ENCODE measurements around the gene TMEM213.
A peak's percentile ranks its signal among the peaks of the same experiment; 100 is the strongest.
"Not testable (repeated sequence)": the region's sequence is repeated elsewhere in the genome, so short reads cannot be mapped to it uniquely, and the experiment has no call there.

The TMEM213 gene

DNA sequence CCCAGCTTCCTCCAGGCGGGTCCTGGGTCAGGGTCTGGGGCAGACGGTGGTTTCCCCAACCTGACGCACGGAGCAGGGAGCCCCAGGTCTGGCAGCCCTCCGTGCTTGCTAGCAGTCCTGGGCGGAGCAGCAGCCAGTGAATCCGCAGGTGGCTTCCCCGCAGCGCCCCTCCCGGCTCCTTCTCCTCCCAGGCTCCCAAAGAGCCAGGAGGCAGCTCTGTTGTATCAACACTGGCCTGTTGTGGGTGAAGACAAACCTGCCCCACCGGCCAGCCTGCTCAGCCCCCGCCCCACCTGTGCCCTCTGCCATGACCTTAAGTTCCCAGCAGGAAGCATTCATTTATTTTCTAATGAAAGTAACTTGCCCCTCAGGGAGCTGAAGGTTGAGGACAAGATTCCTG lies 24.0 kb upstream of the TMEM213 start:
- TF ChIP-seq SUZ12 (IDR thresholded peaks at IDR 0.05; ENCODE audit: extremely low read depth, insufficient read depth, insufficient read length) = no peak
- no peak for TF ChIP-seq ZNF274 (IDR thresholded peaks at IDR 0.05; ENCODE audit: low read depth, low read length)
- no peak for TF ChIP-seq YY1 (IDR thresholded peaks at IDR 0.05; ENCODE audit: insufficient read depth, insufficient read length)
- no peak overlapping the region for H3K9ac ChIP-seq (ENCODE audit: insufficient read length, low read depth)
- peaks cover 40% of the 10 kb centered on the region for H3K27me3 ChIP-seq (ENCODE audit: insufficient read depth, insufficient read length)
- H3K4me3 ChIP-seq (ENCODE audit: insufficient read length, low read depth) = no peak overlapping the region
- DNase-seq (ENCODE audit: low read depth, low spot score) = peak; percentile 32
- no peaks in the 10 kb centered on the region for H3K9me3 ChIP-seq (ENCODE audit: insufficient read depth, low read length)
- H3K36me3 ChIP-seq (ENCODE audit: insufficient read depth, insufficient read length, low read length) = no peaks in the 10 kb centered on the region
- no peaks in the 10 kb centered on the region for H3K4me1 ChIP-seq (ENCODE audit: insufficient read depth, insufficient read length)

DNA sequence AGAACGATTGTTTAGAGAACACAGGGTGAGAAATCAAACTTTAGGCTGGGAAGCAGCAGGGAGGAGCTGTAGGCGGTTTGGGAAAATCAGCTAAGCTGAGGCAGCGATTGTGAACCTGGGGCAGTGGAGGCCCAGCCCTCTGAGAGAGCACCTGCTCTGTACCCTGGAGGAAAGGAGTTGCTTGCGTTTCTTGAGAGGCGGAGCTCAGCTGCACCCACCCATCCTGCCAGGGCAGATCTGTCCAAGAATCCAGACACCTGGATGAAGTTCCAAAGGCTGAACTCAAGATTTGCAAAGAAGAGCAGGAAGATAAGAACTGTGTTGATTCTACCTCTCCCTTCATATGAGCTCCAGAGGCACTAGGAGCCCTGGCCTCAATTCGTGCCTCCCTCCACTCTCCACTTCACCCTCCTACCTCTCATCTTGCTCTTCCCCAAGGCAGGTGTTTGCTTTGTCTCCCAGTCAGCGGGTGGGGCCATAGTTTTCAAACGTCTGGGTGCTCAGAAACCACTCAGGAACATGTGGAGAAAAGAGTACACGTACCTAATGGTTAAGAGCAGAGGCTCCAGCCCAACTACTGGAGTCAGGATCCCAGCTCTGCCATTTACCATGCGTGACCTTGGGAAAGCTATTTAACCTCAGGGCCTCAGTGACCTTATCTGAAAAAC lies 21.5 kb upstream of the TMEM213 start:
- no peak for TF ChIP-seq YY1 (IDR thresholded peaks at IDR 0.05; ENCODE audit: insufficient read depth, insufficient read length)
- no peak for TF ChIP-seq ZNF274 (IDR thresholded peaks at IDR 0.05; ENCODE audit: low read depth, low read length)
- no peak for TF ChIP-seq SUZ12 (IDR thresholded peaks at IDR 0.05; ENCODE audit: extremely low read depth, insufficient read depth, insufficient read length)
- H3K4me3 ChIP-seq (ENCODE audit: insufficient read length, low read depth) = no peak overlapping the region
- H3K9ac ChIP-seq (ENCODE audit: insufficient read length, low read depth) = no peak overlapping the region
- H3K4me1 ChIP-seq (ENCODE audit: insufficient read depth, insufficient read length) = no peaks in the 10 kb centered on the region
- H3K9me3 ChIP-seq (ENCODE audit: insufficient read depth, low read length) = no peaks in the 10 kb centered on the region
- no peak for DNase-seq (ENCODE audit: low read depth, low spot score)
- H3K27me3 ChIP-seq (ENCODE audit: insufficient read depth, insufficient read length) = peaks cover 29% of the 10 kb centered on the region
- no peaks in the 10 kb centered on the region for H3K36me3 ChIP-seq (ENCODE audit: insufficient read depth, insufficient read length, low read length)

DNA sequence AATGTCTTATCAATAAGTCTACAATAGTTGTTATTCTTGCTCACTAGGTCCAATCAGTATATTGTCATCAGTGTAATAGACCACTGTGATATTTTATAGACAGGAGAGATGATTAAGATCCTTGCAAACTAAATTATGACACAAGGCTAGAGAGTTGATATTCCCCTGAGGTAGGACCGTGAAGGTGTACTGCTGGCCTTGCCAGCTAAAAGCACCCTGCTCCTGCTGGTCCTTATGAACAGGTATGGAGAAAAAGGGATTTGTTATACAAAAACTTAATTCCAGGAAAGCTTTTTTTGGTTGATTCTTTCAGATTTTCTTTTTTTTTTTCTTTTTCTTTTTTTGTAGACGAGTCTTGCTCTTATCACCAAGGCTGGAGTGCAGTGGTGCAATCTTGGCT lies 16.8 kb upstream of the TMEM213 start:
- no peaks in the 10 kb centered on the region for H3K36me3 ChIP-seq (ENCODE audit: insufficient read depth, insufficient read length, low read length)
- no peaks in the 10 kb centered on the region for H3K4me1 ChIP-seq (ENCODE audit: insufficient read depth, insufficient read length)
- H3K4me3 ChIP-seq (ENCODE audit: insufficient read length, low read depth) = no peak overlapping the region
- TF ChIP-seq YY1 (IDR thresholded peaks at IDR 0.05; ENCODE audit: insufficient read depth, insufficient read length) = no peak
- no peak for TF ChIP-seq SUZ12 (IDR thresholded peaks at IDR 0.05; ENCODE audit: extremely low read depth, insufficient read depth, insufficient read length)
- TF ChIP-seq ZNF274 (IDR thresholded peaks at IDR 0.05; ENCODE audit: low read depth, low read length) = no peak
- H3K9me3 ChIP-seq (ENCODE audit: insufficient read depth, low read length) = no peaks in the 10 kb centered on the region
- DNase-seq (ENCODE audit: low read depth, low spot score) = no peak
- no peaks in the 10 kb centered on the region for H3K27me3 ChIP-seq (ENCODE audit: insufficient read depth, insufficient read length)
- no peak overlapping the region for H3K9ac ChIP-seq (ENCODE audit: insufficient read length, low read depth)

DNA sequence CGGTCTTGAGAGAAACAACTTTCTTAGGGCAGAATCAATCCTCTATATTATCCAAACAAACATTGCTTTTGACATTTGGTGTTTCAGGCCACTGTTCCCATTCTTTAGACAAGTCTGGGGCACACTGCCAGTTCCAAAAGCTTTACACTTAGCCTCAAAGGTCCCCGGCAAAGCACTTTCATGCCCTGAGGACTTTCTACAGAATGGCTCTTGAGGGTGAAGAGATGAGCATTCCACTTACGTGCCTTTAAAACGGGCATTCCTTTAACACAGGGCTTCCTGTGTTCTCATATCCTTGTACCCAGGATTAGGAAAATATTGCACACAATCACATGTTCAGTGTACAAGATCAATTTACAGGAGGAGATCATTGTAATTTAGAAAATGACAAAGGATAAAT lies 13.1 kb upstream of the TMEM213 start:
- no peak for DNase-seq (ENCODE audit: low read depth, low spot score)
- H3K4me1 ChIP-seq (ENCODE audit: insufficient read depth, insufficient read length) = no peaks in the 10 kb centered on the region
- H3K9ac ChIP-seq (ENCODE audit: insufficient read length, low read depth) = no peak overlapping the region
- no peak for TF ChIP-seq SUZ12 (IDR thresholded peaks at IDR 0.05; ENCODE audit: extremely low read depth, insufficient read depth, insufficient read length)
- no peak for TF ChIP-seq ZNF274 (IDR thresholded peaks at IDR 0.05; ENCODE audit: low read depth, low read length)
- no peak for TF ChIP-seq YY1 (IDR thresholded peaks at IDR 0.05; ENCODE audit: insufficient read depth, insufficient read length)
- H3K36me3 ChIP-seq (ENCODE audit: insufficient read depth, insufficient read length, low read length) = no peaks in the 10 kb centered on the region
- H3K4me3 ChIP-seq (ENCODE audit: insufficient read length, low read depth) = no peak overlapping the region
- H3K9me3 ChIP-seq (ENCODE audit: insufficient read depth, low read length) = no peaks in the 10 kb centered on the region; the same call in 1 of the 2 replicates
- H3K27me3 ChIP-seq (ENCODE audit: insufficient read depth, insufficient read length) = no peaks in the 10 kb centered on the region

DNA sequence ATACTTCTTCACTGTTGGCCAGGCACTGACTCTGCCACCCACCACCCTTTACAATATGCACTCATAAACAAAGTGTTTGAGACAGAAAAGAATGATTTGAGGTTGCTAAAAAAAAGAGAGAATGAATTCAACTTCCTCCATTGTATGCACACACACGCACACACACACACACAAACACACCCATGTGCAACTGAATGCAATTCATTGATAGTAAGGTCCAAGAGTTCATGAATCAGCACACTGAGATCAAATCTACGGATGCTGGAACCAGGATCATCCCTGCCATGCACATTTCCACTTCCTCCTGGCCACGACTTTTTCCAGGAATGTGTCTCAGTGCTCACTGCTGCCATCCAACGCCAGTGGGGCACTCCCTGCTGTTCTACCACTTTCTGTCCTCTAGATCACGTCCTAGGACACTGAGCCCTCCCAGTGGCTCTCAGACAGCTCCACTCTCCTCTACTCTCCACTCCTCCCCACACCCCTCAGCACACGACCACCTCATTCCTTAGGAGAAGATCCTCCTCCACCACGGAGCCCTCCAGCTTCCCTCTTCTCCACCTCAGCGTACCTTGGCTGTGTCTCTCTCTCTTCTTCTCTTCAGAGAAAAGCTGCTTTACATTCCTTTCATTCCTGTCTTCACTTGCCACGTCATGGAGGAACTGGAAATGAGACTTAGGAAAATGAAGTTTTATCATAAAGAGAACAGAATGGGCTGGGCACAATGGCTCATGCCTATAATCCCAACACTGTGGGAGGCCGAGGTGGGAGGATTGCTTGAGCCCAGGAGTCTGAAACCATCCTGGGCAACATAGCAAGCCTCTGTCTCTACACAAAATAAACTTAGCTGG lies 12.0 kb upstream of the TMEM213 start:
- H3K4me3 ChIP-seq (ENCODE audit: insufficient read length, low read depth) = no peak overlapping the region
- DNase-seq (ENCODE audit: low read depth, low spot score) = no peak
- H3K9ac ChIP-seq (ENCODE audit: insufficient read length, low read depth) = no peak overlapping the region
- no peaks in the 10 kb centered on the region; the same call in 1 of the 2 replicates for H3K9me3 ChIP-seq (ENCODE audit: insufficient read depth, low read length)
- TF ChIP-seq SUZ12 (IDR thresholded peaks at IDR 0.05; ENCODE audit: extremely low read depth, insufficient read depth, insufficient read length) = no peak
- no peak for TF ChIP-seq YY1 (IDR thresholded peaks at IDR 0.05; ENCODE audit: insufficient read depth, insufficient read length)
- no peak for TF ChIP-seq ZNF274 (IDR thresholded peaks at IDR 0.05; ENCODE audit: low read depth, low read length)
- H3K36me3 ChIP-seq (ENCODE audit: insufficient read depth, insufficient read length, low read length) = no peaks in the 10 kb centered on the region
- no peaks in the 10 kb centered on the region for H3K4me1 ChIP-seq (ENCODE audit: insufficient read depth, insufficient read length)
- H3K27me3 ChIP-seq (ENCODE audit: insufficient read depth, insufficient read length) = no peaks in the 10 kb centered on the region

DNA sequence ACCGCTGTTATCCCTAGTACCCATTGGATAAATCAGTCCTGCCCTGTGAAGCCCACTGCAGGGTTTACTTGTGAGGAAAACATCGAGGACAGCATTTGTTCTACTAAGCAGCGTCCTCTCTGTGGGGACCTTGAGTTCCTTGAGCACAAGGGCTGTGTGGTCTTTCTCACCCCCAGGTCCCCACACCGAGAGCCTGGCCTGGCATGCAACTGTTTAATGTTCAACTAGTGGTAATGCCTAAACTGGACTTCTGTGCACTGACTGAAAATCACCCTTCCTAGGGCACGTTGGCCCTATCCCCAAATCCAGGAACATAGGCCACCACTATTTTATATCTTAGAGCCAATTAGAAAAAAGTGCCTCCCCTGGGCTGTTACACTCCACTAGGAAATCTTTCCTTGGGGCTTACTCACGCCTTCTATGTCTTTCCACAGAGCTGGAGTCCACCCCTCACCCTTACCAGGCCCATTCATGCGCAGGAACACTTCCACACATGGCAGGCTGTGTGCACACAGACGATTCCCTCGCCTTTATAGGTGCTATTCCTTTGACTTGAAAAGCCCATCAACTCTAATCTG lies 1.7 kb upstream of the TMEM213 start:
- peaks cover 7% of the 10 kb centered on the region for H3K4me1 ChIP-seq (ENCODE audit: insufficient read depth, insufficient read length)
- no peak overlapping the region for H3K4me3 ChIP-seq (ENCODE audit: insufficient read length, low read depth)
- TF ChIP-seq YY1 (IDR thresholded peaks at IDR 0.05; ENCODE audit: insufficient read depth, insufficient read length) (no peak), ZNF274 (IDR thresholded peaks at IDR 0.05; ENCODE audit: low read depth, low read length) (no peak), SUZ12 (IDR thresholded peaks at IDR 0.05; ENCODE audit: extremely low read depth, insufficient read depth, insufficient read length) (no peak)
- H3K9ac ChIP-seq (ENCODE audit: insufficient read length, low read depth) = no peak overlapping the region
- DNase-seq (ENCODE audit: low read depth, low spot score) = no peak
- H3K36me3 ChIP-seq (ENCODE audit: insufficient read depth, insufficient read length, low read length) = no peaks in the 10 kb centered on the region
- peaks cover 9% of the 10 kb centered on the region for H3K27me3 ChIP-seq (ENCODE audit: insufficient read depth, insufficient read length)
- no peaks in the 10 kb centered on the region for H3K9me3 ChIP-seq (ENCODE audit: insufficient read depth, low read length)

DNA sequence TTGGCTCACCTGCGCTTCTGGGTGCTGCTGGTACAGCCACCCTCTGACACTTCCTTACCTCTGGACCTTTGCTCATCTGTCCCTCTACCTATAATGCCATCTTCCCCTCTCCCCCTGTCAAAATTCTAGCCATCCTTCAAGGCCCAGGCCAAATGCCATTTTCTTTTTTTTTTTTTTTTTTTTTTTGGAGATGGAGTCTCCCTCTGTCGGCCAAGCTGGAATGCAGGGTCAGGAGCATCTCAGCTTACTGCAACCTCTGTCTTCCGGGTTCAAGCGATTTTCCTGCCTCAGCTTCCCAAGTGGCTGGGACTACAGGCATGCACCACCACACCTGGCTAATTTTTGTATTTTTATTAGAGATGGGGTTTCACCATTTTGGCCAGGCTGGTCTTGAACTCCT lies 748 bp upstream of the TMEM213 start:
- H3K27me3 ChIP-seq (ENCODE audit: insufficient read depth, insufficient read length); H3K4me1 ChIP-seq (ENCODE audit: insufficient read depth, insufficient read length); H3K4me3 ChIP-seq (ENCODE audit: insufficient read length, low read depth); H3K9ac ChIP-seq (ENCODE audit: insufficient read length, low read depth); H3K9me3 ChIP-seq (ENCODE audit: insufficient read depth, low read length); DNase-seq (ENCODE audit: low read depth, low spot score); H3K36me3 ChIP-seq (ENCODE audit: insufficient read depth, insufficient read length, low read length): not testable (repeated sequence)
